Measurements from ENCODE around the gene CMC4.

CMC4 gene

GRCh38 chrX:155070038-155070437 lies 898 bp downstream of the CMC4 start:
- Histone ChIP-seq H3K36me3 (ENCODE audit: control insufficient read depth, insufficient read depth, low read length) (no peaks in the 10 kb centered on the region), H3K27me3 (ENCODE audit: control insufficient read depth, insufficient read depth, low read length) (no peaks in the 10 kb centered on the region), H3K4me1 (ENCODE audit: control insufficient read depth, insufficient read depth, low read length) (no peaks in the 10 kb centered on the region), H3K9me3 (ENCODE audit: control insufficient read depth, insufficient read depth, low read length) (no peaks in the 10 kb centered on the region), H3K9ac (ENCODE audit: low read depth, low read length) (no peak overlapping the region), H3K4me3 (ENCODE audit: low read depth, low read length) (peak overlapping the region; percentile 61)

DNA sequence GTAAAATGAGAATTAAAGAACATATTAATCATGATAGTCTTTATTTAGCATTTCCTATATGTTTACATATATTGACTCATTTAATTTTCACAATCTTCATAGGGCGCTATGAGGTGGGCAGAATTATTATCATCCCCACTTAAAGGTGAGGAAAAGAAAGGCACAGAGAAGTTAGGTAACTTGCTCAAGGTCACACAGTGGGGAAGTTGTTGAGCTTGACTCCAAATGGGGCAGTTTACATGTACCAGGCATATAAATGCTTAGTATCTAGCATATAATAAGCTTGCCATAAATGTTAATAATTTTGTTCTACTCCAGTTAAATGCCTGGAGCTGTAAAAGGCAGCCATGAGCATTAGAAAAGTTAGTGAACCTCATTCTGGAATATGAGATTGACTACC lies 1.5 kb downstream of the CMC4 start:
- Histone ChIP-seq H3K4me3 (ENCODE audit: low read depth, low read length) (peak overlapping the region; percentile 61), H3K4me1 (ENCODE audit: control insufficient read depth, insufficient read depth, low read length) (no peaks in the 10 kb centered on the region), H3K9ac (ENCODE audit: low read depth, low read length) (no peak overlapping the region), H3K9me3 (ENCODE audit: control insufficient read depth, insufficient read depth, low read length) (no peaks in the 10 kb centered on the region), H3K36me3 (ENCODE audit: control insufficient read depth, insufficient read depth, low read length) (no peaks in the 10 kb centered on the region), H3K27me3 (ENCODE audit: control insufficient read depth, insufficient read depth, low read length) (no peaks in the 10 kb centered on the region)

GRCh38 chrX:155068165-155068564 lies 2.8 kb downstream of the CMC4 start:
- Histone ChIP-seq H3K9ac (ENCODE audit: low read depth, low read length) (no peak overlapping the region), H3K4me1 (ENCODE audit: control insufficient read depth, insufficient read depth, low read length) (no peaks in the 10 kb centered on the region), H3K27me3 (ENCODE audit: control insufficient read depth, insufficient read depth, low read length) (no peaks in the 10 kb centered on the region), H3K4me3 (ENCODE audit: low read depth, low read length) (no peak overlapping the region), H3K36me3 (ENCODE audit: control insufficient read depth, insufficient read depth, low read length) (no peaks in the 10 kb centered on the region), H3K9me3 (ENCODE audit: control insufficient read depth, insufficient read depth, low read length) (no peaks in the 10 kb centered on the region)

GRCh38 chrX:155065035-155065734 lies 5.8 kb downstream of the CMC4 start:
- Histone ChIP-seq H3K4me1 (ENCODE audit: control insufficient read depth, insufficient read depth, low read length) (no peaks in the 10 kb centered on the region), H3K4me3 (ENCODE audit: low read depth, low read length) (no peak overlapping the region), H3K9ac (ENCODE audit: low read depth, low read length) (no peak overlapping the region), H3K27me3 (ENCODE audit: control insufficient read depth, insufficient read depth, low read length) (no peaks in the 10 kb centered on the region), H3K9me3 (ENCODE audit: control insufficient read depth, insufficient read depth, low read length) (no peaks in the 10 kb centered on the region), H3K36me3 (ENCODE audit: control insufficient read depth, insufficient read depth, low read length) (no peaks in the 10 kb centered on the region)

- Histone ChIP-seq H3K4me1 (ENCODE audit: control insufficient read depth, insufficient read depth, low read length) (no peaks in the 10 kb centered on the region), H3K4me3 (ENCODE audit: low read depth, low read length) (no peak overlapping the region), H3K27me3 (ENCODE audit: control insufficient read depth, insufficient read depth, low read length) (no peaks in the 10 kb centered on the region), H3K9me3 (ENCODE audit: control insufficient read depth, insufficient read depth, low read length) (no peaks in the 10 kb centered on the region), H3K36me3 (ENCODE audit: control insufficient read depth, insufficient read depth, low read length) (no peaks in the 10 kb centered on the region), H3K9ac (ENCODE audit: low read depth, low read length) (no peak overlapping the region)
Measured at GRCh38 chrX:155061760-155062159, 9.2 kb downstream of the CMC4 start.

DNA sequence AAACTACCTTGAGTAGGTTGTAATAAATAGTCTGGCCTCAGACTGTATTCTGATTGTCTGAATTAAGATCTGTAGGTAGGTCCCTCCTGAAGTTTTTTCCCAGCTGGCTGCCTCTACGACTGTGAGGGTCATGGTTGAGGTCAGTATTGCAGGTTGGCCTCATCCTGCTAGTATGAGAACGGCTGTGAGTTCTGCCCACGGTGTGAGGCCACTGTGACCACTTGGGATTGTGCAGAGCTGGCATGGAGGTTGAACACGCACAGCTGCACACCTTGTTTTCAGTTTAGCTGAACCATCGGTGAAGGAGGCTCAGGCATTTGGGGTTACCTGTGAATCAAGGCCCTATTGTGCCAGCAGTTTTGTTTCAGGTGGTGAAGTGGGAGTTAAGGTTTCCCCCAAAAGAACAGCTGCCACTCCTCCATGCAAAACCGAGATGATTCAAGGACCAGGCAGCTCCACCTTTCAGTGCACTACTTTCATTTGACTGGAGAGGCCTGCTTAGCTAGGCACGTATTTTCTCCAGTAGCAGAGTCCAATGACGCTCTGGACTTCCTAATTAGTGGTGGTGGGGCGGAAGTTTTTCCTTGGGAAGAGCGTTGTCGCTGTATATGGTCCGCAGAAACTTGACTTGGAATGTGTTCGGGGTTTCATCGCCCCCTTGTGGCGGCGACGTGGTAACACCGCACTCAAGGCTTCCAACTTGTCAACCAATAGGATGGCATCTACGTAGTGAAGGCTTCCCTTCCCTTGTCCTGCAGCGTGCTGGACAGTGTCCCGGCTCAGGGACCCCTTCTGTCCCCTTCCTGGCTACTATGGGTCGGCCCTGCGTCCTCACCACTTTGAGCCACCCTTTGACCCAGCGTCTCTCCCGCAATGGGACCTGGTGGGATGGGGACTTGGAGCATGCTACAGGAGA lies 13.8 kb downstream of the CMC4 start:
- peak overlapping the region; percentile 26 for H3K4me3 ChIP-seq (ENCODE audit: low read depth, low read length)
- H3K4me1 ChIP-seq (ENCODE audit: control insufficient read depth, insufficient read depth, low read length), result no peaks in the 10 kb centered on the region
- H3K36me3 ChIP-seq (ENCODE audit: control insufficient read depth, insufficient read depth, low read length), result no peaks in the 10 kb centered on the region
- H3K9ac ChIP-seq (ENCODE audit: low read depth, low read length), result no peak overlapping the region
- H3K9me3 ChIP-seq (ENCODE audit: control insufficient read depth, insufficient read depth, low read length), result no peaks in the 10 kb centered on the region
- no peaks in the 10 kb centered on the region for H3K27me3 ChIP-seq (ENCODE audit: control insufficient read depth, insufficient read depth, low read length)

DNA sequence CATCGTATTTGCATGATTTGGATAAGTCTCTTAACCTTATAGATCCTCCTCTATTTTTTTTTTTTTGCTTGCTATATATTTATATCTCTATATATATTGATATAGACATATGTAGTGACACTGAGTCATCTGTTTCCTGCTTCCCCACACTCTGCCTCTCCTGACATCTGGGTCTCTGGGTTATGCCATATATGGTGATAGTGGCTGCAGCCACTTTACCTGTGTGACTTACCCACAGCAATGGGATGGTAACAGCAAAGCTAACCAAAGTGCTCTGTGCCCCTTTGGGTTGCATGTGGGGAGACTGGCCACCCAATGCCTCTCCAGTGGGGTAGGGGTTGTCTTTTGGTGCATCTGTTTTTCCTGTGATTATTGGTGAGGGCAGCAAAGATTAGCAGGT lies 14.5 kb downstream of the CMC4 start:
- Histone ChIP-seq H3K27me3 (ENCODE audit: control insufficient read depth, insufficient read depth, low read length) (no peaks in the 10 kb centered on the region), H3K4me3 (ENCODE audit: low read depth, low read length) (no peak overlapping the region), H3K36me3 (ENCODE audit: control insufficient read depth, insufficient read depth, low read length) (no peaks in the 10 kb centered on the region), H3K4me1 (ENCODE audit: control insufficient read depth, insufficient read depth, low read length) (no peaks in the 10 kb centered on the region), H3K9me3 (ENCODE audit: control insufficient read depth, insufficient read depth, low read length) (no peaks in the 10 kb centered on the region), H3K9ac (ENCODE audit: low read depth, low read length) (no peak overlapping the region)

DNA sequence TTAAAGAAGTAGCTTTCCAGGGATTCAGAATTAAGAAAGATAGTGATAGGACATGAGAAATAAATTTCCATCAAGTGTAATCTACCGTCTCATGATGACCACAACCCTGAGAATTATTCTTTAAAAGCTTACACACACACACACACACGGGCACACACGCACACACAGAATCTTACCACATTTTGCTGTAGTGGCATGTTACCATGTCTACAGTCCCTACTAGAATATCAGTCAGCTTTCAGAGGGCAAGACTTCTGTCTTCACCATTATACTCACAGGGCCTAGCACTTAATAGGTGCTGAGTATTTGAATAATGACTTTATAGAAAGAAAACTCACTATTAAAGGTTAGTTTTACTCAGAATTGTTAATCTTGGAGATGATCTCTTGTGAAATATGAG lies 15.4 kb downstream of the CMC4 start:
- H3K9ac ChIP-seq (ENCODE audit: low read depth, low read length), result no peak overlapping the region
- H3K36me3 ChIP-seq (ENCODE audit: control insufficient read depth, insufficient read depth, low read length), result no peaks in the 10 kb centered on the region
- no peaks in the 10 kb centered on the region for H3K27me3 ChIP-seq (ENCODE audit: control insufficient read depth, insufficient read depth, low read length)
- H3K4me3 ChIP-seq (ENCODE audit: low read depth, low read length), result no peak overlapping the region
- no peaks in the 10 kb centered on the region for H3K9me3 ChIP-seq (ENCODE audit: control insufficient read depth, insufficient read depth, low read length)
- no peaks in the 10 kb centered on the region for H3K4me1 ChIP-seq (ENCODE audit: control insufficient read depth, insufficient read depth, low read length)

- H3K4me1 ChIP-seq (ENCODE audit: control insufficient read depth, insufficient read depth, low read length), result no peaks in the 10 kb centered on the region
- no peaks in the 10 kb centered on the region for H3K36me3 ChIP-seq (ENCODE audit: control insufficient read depth, insufficient read depth, low read length)
- H3K9ac ChIP-seq (ENCODE audit: low read depth, low read length), result no peak overlapping the region
- H3K27me3 ChIP-seq (ENCODE audit: control insufficient read depth, insufficient read depth, low read length), result no peaks in the 10 kb centered on the region
- H3K4me3 ChIP-seq (ENCODE audit: low read depth, low read length), result no peak overlapping the region
- no peaks in the 10 kb centered on the region for H3K9me3 ChIP-seq (ENCODE audit: control insufficient read depth, insufficient read depth, low read length)
Measured at GRCh38 chrX:155054255-155054654, 16.7 kb downstream of the CMC4 start.

DNA sequence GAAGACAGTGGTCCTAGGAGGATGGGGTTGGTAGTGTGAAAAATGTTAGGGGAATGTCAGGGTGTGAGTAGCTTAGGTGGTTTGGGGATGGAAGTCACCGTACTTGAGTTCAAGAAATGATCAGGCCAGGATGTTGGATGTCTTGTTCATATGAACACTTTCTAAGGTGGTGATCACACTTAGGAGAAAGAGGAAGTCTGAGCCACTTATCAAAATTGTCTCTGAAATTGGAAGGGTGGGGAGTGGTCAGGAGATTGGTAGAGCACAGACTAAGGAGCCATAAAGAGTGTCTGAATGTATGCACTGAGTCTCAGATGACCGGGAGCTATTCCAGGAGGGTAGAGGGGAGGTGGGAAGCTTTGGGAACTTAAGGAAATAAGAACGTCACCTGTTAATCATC lies 17.3 kb downstream of the CMC4 start:
- no peak overlapping the region for H3K9ac ChIP-seq (ENCODE audit: low read depth, low read length)
- no peaks in the 10 kb centered on the region for H3K36me3 ChIP-seq (ENCODE audit: control insufficient read depth, insufficient read depth, low read length)
- no peak overlapping the region for H3K4me3 ChIP-seq (ENCODE audit: low read depth, low read length)
- H3K27me3 ChIP-seq (ENCODE audit: control insufficient read depth, insufficient read depth, low read length), result no peaks in the 10 kb centered on the region
- no peaks in the 10 kb centered on the region for H3K4me1 ChIP-seq (ENCODE audit: control insufficient read depth, insufficient read depth, low read length)
- H3K9me3 ChIP-seq (ENCODE audit: control insufficient read depth, insufficient read depth, low read length), result no peaks in the 10 kb centered on the region

- Histone ChIP-seq H3K9me3 (ENCODE audit: control insufficient read depth, insufficient read depth, low read length) (no peaks in the 10 kb centered on the region), H3K9ac (ENCODE audit: low read depth, low read length) (no peak overlapping the region), H3K4me3 (ENCODE audit: low read depth, low read length) (no peak overlapping the region), H3K36me3 (ENCODE audit: control insufficient read depth, insufficient read depth, low read length) (no peaks in the 10 kb centered on the region), H3K4me1 (ENCODE audit: control insufficient read depth, insufficient read depth, low read length) (no peaks in the 10 kb centered on the region), H3K27me3 (ENCODE audit: control insufficient read depth, insufficient read depth, low read length) (no peaks in the 10 kb centered on the region)
Measured at GRCh38 chrX:155052738-155053498, 18.0 kb downstream of the CMC4 start.

All from iPS-15b (cell line).